H1 (cell line): ENCODE results near the gene MOV10L1. TPM values are rescaled to one million over a fixed set of nuclear protein-coding genes. Genes with fewer than 3 reads are reported as not detected.

Source experiments
- CTCF ChIA-PET: fragments of 300-600 bp; sonication (Branson Sonifier 250); formaldehyde crosslinking; loops from one replicate; lab custom pipeline; 2021; ENCODE audit not compliant: partially characterized antibody; lab: Charles Lee
- POLR2A ChIA-PET: fragments of 300-600 bp; sonication (Branson Sonifier 250); formaldehyde crosslinking; loops from one replicate; lab custom pipeline; 2021; ENCODE audit warnings: inconsistent platforms; ENCODE audit not compliant: partially characterized antibody; lab: Charles Lee
- DNase-seq, 2 experiments: peaks; one replicate each; pipeline versions ENCODE4 v3.0.0 to v3.0.0-alpha.2; 2010 to 2022; ENCODE audit warnings: low spot score in 2 of 2, low read depth in 1 of 2, mixed read lengths in 1 of 2
- FAIRE-seq: peaks from 2 replicates; lab custom pipeline; 2011; peaks lifted over from hg19 to GRCh38; lab: Jason Lieb, UNC
- H2AFZ ChIP-seq: 2 replicates; pipeline ENCODE4 v1.8.1; 2012; ENCODE audit warnings: low read length, inconsistent platforms
- H2AK5ac ChIP-seq: 2 replicates; pipeline ENCODE4 v1.6.1; 2013; ENCODE audit warnings: low read depth, low read length
- H2BK120ac ChIP-seq: replicated peaks from 2 replicates; pipeline ENCODE3; 2013; ENCODE audit warnings: low read depth, low read length, inconsistent platforms
- H2BK12ac ChIP-seq: 2 replicates; pipeline ENCODE4 v1.6.1; 2013; ENCODE audit warnings: low read depth, low read length
- H2BK15ac ChIP-seq: 2 replicates; pipeline ENCODE4 v1.6.1; 2013; ENCODE audit warnings: low read length
- H2BK20ac ChIP-seq: 2 replicates; pipeline ENCODE4 v1.6.1; 2013; ENCODE audit warnings: low read length
- H2BK5ac ChIP-seq: 2 replicates; pipeline ENCODE4 v1.6.1; 2013; ENCODE audit warnings: low read depth, low read length
- H3K14ac ChIP-seq: 2 replicates; pipeline ENCODE4 v1.6.1; 2013; ENCODE audit warnings: inconsistent platforms; ENCODE audit not compliant: insufficient read length
- H3K18ac ChIP-seq: 2 replicates; pipeline ENCODE4 v1.6.1; 2013; ENCODE audit warnings: low read length; ENCODE audit errors: extremely low read depth
- H3K23ac ChIP-seq: 2 replicates; pipeline ENCODE4 v1.6.1; 2013; ENCODE audit warnings: inconsistent platforms; ENCODE audit not compliant: insufficient read length
- H3K23me2 ChIP-seq: 2 replicates; pipeline ENCODE4 v1.6.1; 2013; ENCODE audit warnings: low read depth, low read length
- H3K27ac ChIP-seq: 2 replicates; pipeline ENCODE4 v1.6.1; 2011; ENCODE audit warnings: low read depth, low read length, inconsistent platforms
- H3K27me3 ChIP-seq, 4 experiments: replicated peaks in 1 of 4; 1 replicate in 1 of 4; 2 replicates in 3 of 4; pipeline versions ENCODE4 v1.6.1 to v1.8.1; 2011 to 2013; ENCODE audit warnings: low read length in 3 of 4, mild to moderate bottlenecking in 3 of 4, inconsistent platforms in 2 of 4, mixed read lengths in 2 of 4, moderate library complexity in 1 of 4; ENCODE audit not compliant: control insufficient read depth in 3 of 4, insufficient read depth in 3 of 4; ENCODE audit errors: extremely low read depth in 1 of 4
- H3K36me3 ChIP-seq, 4 experiments: 2 replicates each; pipeline versions ENCODE4 v1.6.1 to v1.8.1; 2011 to 2013; ENCODE audit warnings: mild to moderate bottlenecking in 4 of 4, low read length in 3 of 4, moderate library complexity in 2 of 4, control low read depth in 1 of 4, inconsistent platforms in 1 of 4; ENCODE audit not compliant: insufficient read depth in 4 of 4, control insufficient read depth in 2 of 4
- H3K4ac ChIP-seq: replicated peaks from 2 replicates; pipeline ENCODE3; 2013; ENCODE audit warnings: low read length, low read depth, mixed read lengths, inconsistent platforms; ENCODE audit not compliant: insufficient read length
- H3K4me1 ChIP-seq, 4 experiments: replicated peaks in 1 of 4; 1 replicate in 1 of 4; 2 replicates in 3 of 4; pipeline versions ENCODE4 v1.6.1 to v1.8.1; 2011 to 2013; ENCODE audit warnings: low read length in 3 of 4, inconsistent platforms in 2 of 4, mixed read lengths in 1 of 4; ENCODE audit not compliant: insufficient read depth in 4 of 4, control insufficient read depth in 3 of 4
- H3K4me2 ChIP-seq, 2 experiments: 2 replicates each; pipeline versions ENCODE4 v1.6.1 to v1.8.1; 2011 to 2013; ENCODE audit warnings: low read depth in 2 of 2, low read length in 2 of 2, control low read depth in 1 of 2, inconsistent platforms in 1 of 2, mild to moderate bottlenecking in 1 of 2; ENCODE audit not compliant: insufficient read depth in 1 of 2
- H3K4me3 ChIP-seq, 4 experiments: fragments of 200-600, 300-600 bp in 1 of 4; sonication (generic), shearing (Covaris generic), sonication (Bioruptor Twin) in 1 of 4; 2 replicates each; pipeline versions ENCODE4 v1.5.1 to v1.8.1; 2011 to 2016; ENCODE audit warnings: low read length in 4 of 4, low read depth in 3 of 4, control low read depth in 2 of 4, inconsistent platforms in 2 of 4, mild to moderate bottlenecking in 2 of 4, mixed read lengths in 1 of 4, moderate library complexity in 1 of 4; ENCODE audit not compliant: insufficient read depth in 2 of 4; ENCODE audit errors: extremely low read depth in 1 of 4
- H3K56ac ChIP-seq: replicated peaks from 2 replicates; pipeline ENCODE3; 2013; ENCODE audit warnings: low read depth, mild to moderate bottlenecking, mixed read lengths, low read length, inconsistent platforms; ENCODE audit not compliant: insufficient read length
- H3K79me1 ChIP-seq: 2 replicates; pipeline ENCODE4 v1.6.1; 2013; ENCODE audit warnings: low read depth, low read length, control low read depth
- H3K79me2 ChIP-seq, 2 experiments: 2 replicates each; pipeline versions ENCODE4 v1.6.1 to v1.8.1; 2012 to 2013; ENCODE audit warnings: low read length in 2 of 2, mild to moderate bottlenecking in 2 of 2, inconsistent platforms in 1 of 2; ENCODE audit not compliant: insufficient read depth in 2 of 2, control insufficient read depth in 1 of 2
- H3K9ac ChIP-seq, 4 experiments: replicated peaks in 1 of 4; 1 replicate in 1 of 4; 2 replicates in 3 of 4; pipeline versions ENCODE4 v1.6.1 to v1.8.1; 2011 to 2013; ENCODE audit warnings: low read depth in 3 of 4, low read length in 3 of 4, control low read depth in 2 of 4, mild to moderate bottlenecking in 2 of 4, moderate library complexity in 2 of 4, inconsistent platforms in 1 of 4; ENCODE audit errors: extremely low read depth in 1 of 4
- H3K9me3 ChIP-seq, 2 experiments: 2 replicates each; pipeline versions ENCODE4 v1.6.1 to v1.8.1; 2012 to 2013; ENCODE audit warnings: mild to moderate bottlenecking in 2 of 2, moderate library complexity in 2 of 2, control low read depth in 1 of 2, inconsistent platforms in 1 of 2, low read depth in 1 of 2, low read length in 1 of 2, mixed read lengths in 1 of 2; ENCODE audit not compliant: insufficient read depth in 2 of 2
- H4K20me1 ChIP-seq, 2 experiments: replicated peaks in 1 of 2; 2 replicates each; pipeline versions ENCODE3 to v1.8.1; 2011 to 2013; ENCODE audit warnings: inconsistent platforms in 2 of 2, low read length in 2 of 2, mild to moderate bottlenecking in 1 of 2; ENCODE audit not compliant: insufficient read depth in 2 of 2, control insufficient read depth in 1 of 2
- H4K5ac ChIP-seq: 2 replicates; pipeline ENCODE4 v1.6.1; 2013; ENCODE audit warnings: low read length, low read depth, mixed read lengths, inconsistent platforms; ENCODE audit not compliant: insufficient read length
- H4K8ac ChIP-seq: 2 replicates; pipeline ENCODE4 v1.8.0; 2013; ENCODE audit warnings: mild to moderate bottlenecking, moderate library complexity, low read length, inconsistent platforms; ENCODE audit not compliant: insufficient read depth; ENCODE audit errors: extremely low read depth
- H4K91ac ChIP-seq: replicated peaks from 2 replicates; pipeline ENCODE3; 2013; ENCODE audit warnings: low read length, mixed read lengths, inconsistent platforms; ENCODE audit not compliant: insufficient read length
- RFX5 ChIP-seq: IDR thresholded peaks from 2 replicates; pipeline ENCODE4 v1.6.1; 2011; ENCODE audit warnings: low read depth, low read length, improper control_type of control experiment, borderline replicate concordance
- SP4 ChIP-seq: IDR thresholded peaks from 2 replicates; pipeline ENCODE4 v1.6.1; 2012; ENCODE audit warnings: low read length, inconsistent platforms
- WGBS, 2 experiments: shearing (Covaris generic) in 1 of 2; methylation state at CpG; one replicate each; pipeline versions ENCODE4 v1.1.6 to v1.1.7; 2013 to 2015; ENCODE audit warnings: low lambda C conversion rate in 2 of 2, mixed read lengths in 2 of 2, inconsistent platforms in 1 of 2, low coverage in 1 of 2, missing lambda C conversion rate in 1 of 2; ENCODE audit not compliant: insufficient replicate concordance in 2 of 2, insufficient coverage in 1 of 2, insufficient read length in 1 of 2; ENCODE audit errors: extremely low coverage in 1 of 2, missing lambda C conversion rate in 1 of 2; 5-methylcytosine and 5-hydroxymethylcytosine counted together
- polyA plus RNA-seq, 7 experiments: library from polyadenylated mRNA; depleted of rRNA in 3 of 7; stranded (reverse) in 5 of 7; unstranded in 2 of 7; fragments of >200 nt in 5 of 7; fragments of 200-250 nt in 2 of 7; gene quantifications; 1 replicate in 5 of 7; 2 replicates in 1 of 7; 4 replicates in 1 of 7; pipeline versions ENCODE4 v1.2.1 to v1.2.3, GENCODE V29; 2011 to 2013; ENCODE audit warnings: missing spikeins in 2 of 7, mixed read lengths in 2 of 7
- total RNA-seq: library from RNA; stranded (reverse); fragmentation: NEBNext Ultra II Directional; extraction: Animal tissue kit (Norgen Biotek cat#: 25700); gene quantifications from 2 replicates; pipeline ENCODE4 v1.2.1, GENCODE V29; 2021

The MOV10L1 gene
- total and polyA plus RNA-seq, 2 of the 8 experiments (the other 6 are each of a cell fraction or from before 2014, with no cell fraction given), result 0.32 TPM; not detected in 1

- peak overlapping the region; percentile 15; the same call in 1 of the 2 replicates for H4K8ac ChIP-seq
Measured at GRCh38 chr22:50074551-50075530, 15.0 kb upstream of the MOV10L1 start.

More at GRCh38 chr22:50074551-50075530, 15.0 kb upstream of the MOV10L1 start:
- Histone ChIP-seq H3K23ac (no peak overlapping the region), H3K4me3 (no peak overlapping the region), H2AFZ (no peak overlapping the region), H3K9me3 (no peaks in the 10 kb centered on the region), H3K4me2 (no peak overlapping the region), H4K5ac (no peak overlapping the region), H3K79me2 (no peaks in the 10 kb centered on the region), H2BK5ac (no peak overlapping the region), H2BK15ac (no peak overlapping the region), H3K14ac (no peak overlapping the region), H4K20me1 (no peaks in the 10 kb centered on the region), H2BK20ac (no peak overlapping the region), H4K91ac (no peak overlapping the region), H3K4me1 (no peaks in the 10 kb centered on the region; a peak in 1 of 7 replicates), H2AK5ac (no peak overlapping the region), H3K56ac (no peak overlapping the region), H3K27me3 (no peaks in the 10 kb centered on the region), H2BK120ac (no peak overlapping the region), H3K27ac (no peak overlapping the region), H3K79me1 (no peaks in the 10 kb centered on the region), H3K36me3 (no peaks in the 10 kb centered on the region), H3K4ac (no peak overlapping the region), H3K9ac (no peak overlapping the region), H2BK12ac (no peak overlapping the region), H3K18ac (no peak overlapping the region), H3K23me2 (no peaks in the 10 kb centered on the region)
- WGBS, 2 experiments, result 91% methylated on average over 32 of the region's 32 CpGs; no CpG with 5 or more reads in 1 of the 2 experiments
- DNase-seq, result no peak
- CTCF ChIA-PET, result interaction anchor here (0.5 to 2.3 kb wide), 11 partner anchors 10 to 427 kb away, joined by 3 to 9 read pairs (median 4); partner anchors contain the start of gene MLC1
- POLR2A ChIA-PET, result interaction anchor here (1.1 to 1.3 kb wide), 2 partner anchors 11 to 16 kb away, joined by 3 to 5 read pairs; partner anchors contain the start of gene MLC1
- no peak for FAIRE-seq
- TF ChIP-seq SP4, result no peak
- peak; percentile 62; the same call in 1 of the 2 replicates for TF ChIP-seq RFX5
